T-helper 22 cell (primary cell): ENCODE results near the gene PUS1.

Experiments
- DNase-seq: peaks from one replicate; pipeline ENCODE4 v3.0.0-alpha.2; 2020; ENCODE audit warnings: low read depth

PUS1 gene

GRCh38 chr12:131916306-131917138, 12.6 kb upstream of the PUS1 start:
- no peak for DNase-seq

GRCh38 chr12:131917139-131917710, 11.9 kb upstream of the PUS1 start:
- DNase-seq: no peak

GRCh38 chr12:131917711-131918306, 11.3 kb upstream of the PUS1 start:
- no peak for DNase-seq

GRCh38 chr12:131918311-131919050, 10.6 kb upstream of the PUS1 start:
- no peak for DNase-seq

- no peak for DNase-seq
Observed at GRCh38 chr12:131919051-131919347, 10.1 kb upstream of the PUS1 start.

- DNase-seq: no peak
Observed at GRCh38 chr12:131919366-131920156, 9.5 kb upstream of the PUS1 start.

- no peak for DNase-seq
Observed at GRCh38 chr12:131920157-131920508, 8.9 kb upstream of the PUS1 start.

- DNase-seq: no peak
Observed at GRCh38 chr12:131920902-131921840, 7.9 kb upstream of the PUS1 start.

GRCh38 chr12:131921866-131922769, 7.0 kb upstream of the PUS1 start:
- DNase-seq: no peak

- DNase-seq: no peak
Observed at GRCh38 chr12:131922772-131923171, 6.3 kb upstream of the PUS1 start.

GRCh38 chr12:131923260-131923659, 5.8 kb upstream of the PUS1 start:
- DNase-seq: no peak

GRCh38 chr12:131927110-131928079, 1.7 kb upstream of the PUS1 start:
- DNase-seq: no peak

- DNase-seq: no peak
Observed at GRCh38 chr12:131928080-131928710, 881 bp upstream of the PUS1 start.

- peak; percentile 21 for DNase-seq
Observed at GRCh38 chr12:131929581-131930456, 743 bp downstream of the PUS1 start.

GRCh38 chr12:131930510-131930909, 1.4 kb downstream of the PUS1 start:
- DNase-seq: no peak

- DNase-seq: no peak
Observed at GRCh38 chr12:131933387-131933786, 4.3 kb downstream of the PUS1 start.

GRCh38 chr12:131934535-131934934, 5.5 kb downstream of the PUS1 start:
- DNase-seq: no peak
